ENCODE data around the gene NR2F1.

NR2F1 gene

DNA sequence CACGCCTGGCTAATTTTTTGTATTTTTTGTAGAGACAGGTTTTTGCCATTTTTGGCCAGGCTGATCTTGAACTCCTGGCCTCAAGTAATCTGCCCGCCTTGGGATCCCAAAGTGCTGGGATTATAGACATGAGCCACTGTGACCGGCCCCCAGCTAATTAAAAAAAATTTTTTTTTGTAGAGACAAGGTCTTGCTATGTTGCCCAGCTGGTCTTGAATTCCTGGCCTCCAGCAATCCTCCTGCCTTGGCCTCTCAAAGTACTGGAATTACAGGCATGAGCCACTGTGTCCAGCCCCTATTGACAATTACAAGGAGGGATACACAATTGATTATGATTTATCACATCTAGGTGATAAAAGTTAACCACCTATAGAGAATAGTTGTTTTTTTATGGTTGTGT, 59.5 kb downstream of the NR2F1 start:
- H3K4me1 ChIP-seq (ENCODE audit: control insufficient read depth, insufficient read depth, low read length) = no peaks in the 10 kb centered on the region
- H3K27me3 ChIP-seq (ENCODE audit: control insufficient read depth, insufficient read depth, low read length) = no peaks in the 10 kb centered on the region
- no peak overlapping the region for H3K4me2 ChIP-seq (ENCODE audit: low read length)
- H3K4me3 ChIP-seq (ENCODE audit: low read length) = no peak overlapping the region
- no peaks in the 10 kb centered on the region for H3K9me3 ChIP-seq (replicated peaks; ENCODE audit: low read length)
- no peak overlapping the region for H3K9ac ChIP-seq (ENCODE audit: low read depth, low read length)
- no peaks in the 10 kb centered on the region for H3K36me3 ChIP-seq (ENCODE audit: insufficient read depth, low read length)

Measured in skeletal muscle satellite cell (primary cell).